PC-9 (cell line): Measurements from ENCODE around the gene KRT16. TPM values are rescaled to one million over a fixed set of nuclear protein-coding genes. Genes with fewer than 3 reads are reported as not detected.

Experiments
- BruUV-seq: library from RNA; stranded (reverse); fragments of 400-500 nt; replicated peaks from 2 replicates; lab custom pipeline; 2021; lab: Mats Ljungman, UMichigan
- CTCF ChIA-PET: fragments of 300-600 bp; sonication (Branson Sonifier 250); formaldehyde crosslinking; loops from one replicate; lab custom pipeline; 2022; ENCODE audit warnings: antibody characterized with exemption; lab: Charles Lee
- POLR2A ChIA-PET: fragments of 300-600 bp; sonication (Branson Sonifier 250); formaldehyde crosslinking; loops from one replicate; lab custom pipeline; 2022; ENCODE audit warnings: antibody characterized with exemption; ENCODE audit not compliant: unreplicated experiment; lab: Charles Lee
- DNase-seq, 2 experiments: peaks; one replicate each; pipeline versions ENCODE4 v3.0.0 to v3.0.0-alpha.2; 2015 to 2022; ENCODE audit warnings: mixed read lengths in 1 of 2
- H2AFZ ChIP-seq: fragments of 200-600 bp; sonication (generic); 2 replicates; pipeline ENCODE4 v1.8.1; 2017; ENCODE audit warnings: antibody characterized with exemption
- H3F3A ChIP-seq: fragments of 200-600 bp; sonication (generic); 2 replicates; pipeline ENCODE4 v1.8.1; 2017; ENCODE audit warnings: antibody characterized with exemption, mild to moderate bottlenecking, low read depth; ENCODE audit not compliant: insufficient read depth
- H3K27ac ChIP-seq: fragments of 200-600 bp; sonication (generic); 2 replicates; pipeline ENCODE4 v1.6.1; 2016; ENCODE audit warnings: mixed run types
- H3K27me3 ChIP-seq: fragments of 200-600 bp; sonication (generic); 2 replicates; pipeline ENCODE4 v1.6.1; 2016; ENCODE audit warnings: low read depth, mixed run types; ENCODE audit not compliant: insufficient read depth
- H3K36me3 ChIP-seq: fragments of 200-600 bp; sonication (generic); 2 replicates; pipeline ENCODE4 v1.6.1; 2016; ENCODE audit warnings: low read depth, mixed run types
- H3K4me1 ChIP-seq: fragments of 200-600 bp; sonication (generic); replicated peaks from 2 replicates; pipeline ENCODE4 v1.6.1; 2016; ENCODE audit warnings: mixed run types; ENCODE audit not compliant: insufficient read depth
- H3K4me2 ChIP-seq: fragments of 200-600 bp; sonication (generic); 2 replicates; pipeline ENCODE4 v1.6.1; 2017; ENCODE audit warnings: mixed run types
- H3K4me3 ChIP-seq: fragments of 200-600 bp; sonication (generic); 2 replicates; pipeline ENCODE4 v1.6.1; 2016; ENCODE audit warnings: mixed run types
- H3K79me2 ChIP-seq: fragments of 200-600 bp; sonication (generic); 2 replicates; pipeline ENCODE4 v1.6.1; 2017; ENCODE audit warnings: low read depth, mixed run types
- H3K9me2 ChIP-seq: fragments of 200-600 bp; sonication (generic); 2 replicates; pipeline ENCODE4 v1.8.1; 2017; ENCODE audit warnings: mild to moderate bottlenecking; ENCODE audit not compliant: insufficient read depth
- H3K9me3 ChIP-seq: fragments of 200-600 bp; sonication (generic); 2 replicates; pipeline ENCODE4 v1.8.1; 2016; ENCODE audit warnings: low read depth; ENCODE audit not compliant: insufficient read depth
- H4K20me1 ChIP-seq: fragments of 200-600 bp; sonication (generic); 2 replicates; pipeline ENCODE4 v1.8.1; 2017; ENCODE audit not compliant: insufficient read depth
- CTCF ChIP-seq: fragments of 200-600 bp; sonication (generic); conservative IDR thresholded peaks from 2 replicates; pipeline ENCODE4 v1.6.1; 2017; ENCODE audit warnings: mixed run types, antibody characterized with exemption, mild to moderate bottlenecking, moderate library complexity
- EZH2 ChIP-seq: fragments of 200-600 bp; sonication (generic); IDR thresholded peaks from 2 replicates; pipeline ENCODE4 v1.8.0; 2017; ENCODE audit warnings: antibody characterized with exemption, low read depth
- intact Hi-C: fragments of 100-400 bp; cut with micrococcal nuclease; formaldehyde crosslinking; loops from one replicate; pipeline ENCODE4 v1.10.0; 2022; ENCODE audit not compliant: unreplicated experiment
- total RNA-seq: library from RNA; stranded (reverse); gene quantifications from 2 replicates; pipeline ENCODE4 v1.2.3, GENCODE V29; 2021

Gene KRT16
- total RNA-seq, 1 experiment from 2014 or later = 41.7 TPM

GRCh38 chr17:41648411-41649195 lies 36.0 kb upstream of the KRT16 start:
- Histone ChIP-seq H3K27me3 (no peaks in the 10 kb centered on the region), H3K4me3 (peak overlapping the region; percentile 46), H3K4me2 (peak overlapping the region; percentile 88), H2AFZ (peak overlapping the region; percentile 64; the same call in 1 of the 2 replicates), H4K20me1 (no peaks in the 10 kb centered on the region), H3K36me3 (no peaks in the 10 kb centered on the region), H3K9me3 (no peaks in the 10 kb centered on the region), H3K9me2 (no peaks in the 10 kb centered on the region), H3K27ac (peak overlapping the region; percentile 68), H3K4me1 (peaks cover 58% of the 10 kb centered on the region), H3F3A (peaks cover 32% of the 10 kb centered on the region), H3K79me2 (peaks cover 9% of the 10 kb centered on the region; the same call in 1 of the 2 replicates)
- intact Hi-C loops = loop anchor here (1.0 to 5.0 kb wide), 4 partner anchors 14 to 846 kb away; no protein-coding TSS in a partner anchor
- POLR2A ChIA-PET = interaction anchor here (0.5 to 0.6 kb wide), 3 partner anchors 18 to 746 kb away, joined by 3 to 14 read pairs (median 3); partner anchors contain the start of gene KRT16
- CTCF ChIA-PET = interaction anchor here (0.6 to 3.7 kb wide), 13 partner anchors 9 to 319 kb away, joined by 3 to 47 read pairs (median 6); no protein-coding TSS in a partner anchor
- TF ChIP-seq CTCF = peak; percentile 93
- TF ChIP-seq EZH2 = no peak
- no TSS peak for BruUV-seq
- peak; percentile 66 to 85 for DNase-seq

GRCh38 chr17:41647940-41648410 lies 35.4 kb upstream of the KRT16 start:
- intact Hi-C loops = loop anchor here (1.0 to 5.0 kb wide), 5 partner anchors 14 to 846 kb away; partner anchors contain the start of gene KRT17
- Histone ChIP-seq H3K4me1 (peaks cover 51% of the 10 kb centered on the region), H3K4me3 (peak overlapping the region; percentile 46), H4K20me1 (no peaks in the 10 kb centered on the region), H2AFZ (peak overlapping the region; percentile 64; the same call in 1 of the 2 replicates), H3F3A (peaks cover 26% of the 10 kb centered on the region), H3K27ac (peak overlapping the region; percentile 68), H3K27me3 (no peaks in the 10 kb centered on the region), H3K79me2 (peaks cover 7% of the 10 kb centered on the region; the same call in 1 of the 2 replicates), H3K4me2 (peak overlapping the region; percentile 88), H3K36me3 (no peaks in the 10 kb centered on the region), H3K9me3 (no peaks in the 10 kb centered on the region), H3K9me2 (no peaks in the 10 kb centered on the region)
- POLR2A ChIA-PET = interaction anchor here (0.5 to 0.6 kb wide), 2 partner anchors 19 to 746 kb away, joined by 3 to 14 read pairs; no protein-coding TSS in a partner anchor
- TF ChIP-seq CTCF (peak; percentile 88), EZH2 (no peak)
- DNase-seq = peak; percentile 57 to 86
- BruUV-seq = no TSS peak
- CTCF ChIA-PET = interaction anchor here (0.6 to 3.7 kb wide), 10 partner anchors 10 to 112 kb away, joined by 3 to 47 read pairs (median 8); no protein-coding TSS in a partner anchor
